ENCODE measurements around the gene ADARB2.

DNA sequence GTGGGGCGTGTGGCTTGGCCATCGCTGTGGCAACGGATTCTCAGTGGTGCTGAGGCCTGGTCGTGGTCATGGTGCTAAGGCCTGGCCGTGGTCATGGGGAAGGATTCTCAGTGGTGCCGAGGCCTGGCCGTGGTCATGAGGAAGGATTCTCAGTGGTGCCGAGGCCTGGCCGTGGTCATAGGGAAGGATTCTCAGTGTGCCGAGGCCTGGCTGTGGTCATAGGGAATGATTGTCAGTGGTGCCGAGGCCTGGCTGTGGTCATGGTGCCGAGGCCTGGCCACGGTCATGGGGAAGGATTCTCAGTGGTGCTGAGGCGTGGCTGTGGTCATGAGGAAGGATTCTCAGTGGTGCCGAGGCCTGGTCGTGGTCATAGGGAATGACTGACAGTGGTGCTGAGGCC lies 327.9 kb downstream of the ADARB2 start:
- TF ChIP-seq, protein P1, sequence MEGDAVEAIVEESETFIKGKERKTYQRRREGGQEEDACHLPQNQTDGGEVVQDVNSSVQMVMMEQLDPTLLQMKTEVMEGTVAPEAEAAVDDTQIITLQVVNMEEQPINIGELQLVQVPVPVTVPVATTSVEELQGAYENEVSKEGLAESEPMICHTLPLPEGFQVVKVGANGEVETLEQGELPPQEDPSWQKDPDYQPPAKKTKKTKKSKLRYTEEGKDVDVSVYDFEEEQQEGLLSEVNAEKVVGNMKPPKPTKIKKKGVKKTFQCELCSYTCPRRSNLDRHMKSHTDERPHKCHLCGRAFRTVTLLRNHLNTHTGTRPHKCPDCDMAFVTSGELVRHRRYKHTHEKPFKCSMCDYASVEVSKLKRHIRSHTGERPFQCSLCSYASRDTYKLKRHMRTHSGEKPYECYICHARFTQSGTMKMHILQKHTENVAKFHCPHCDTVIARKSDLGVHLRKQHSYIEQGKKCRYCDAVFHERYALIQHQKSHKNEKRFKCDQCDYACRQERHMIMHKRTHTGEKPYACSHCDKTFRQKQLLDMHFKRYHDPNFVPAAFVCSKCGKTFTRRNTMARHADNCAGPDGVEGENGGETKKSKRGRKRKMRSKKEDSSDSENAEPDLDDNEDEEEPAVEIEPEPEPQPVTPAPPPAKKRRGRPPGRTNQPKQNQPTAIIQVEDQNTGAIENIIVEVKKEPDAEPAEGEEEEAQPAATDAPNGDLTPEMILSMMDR (IDR thresholded peaks at IDR 0.05; ENCODE audit: low read depth, low read length, poor library complexity, severe bottlenecking) = no peak
- TF ChIP-seq EZH2phosphoT487 (IDR thresholded peaks at IDR 0.05; ENCODE audit: borderline replicate concordance, low read length) = no peak

Measured in DOHH2 (cell line).